ENCODE data around the gene SNX17. TPM values are rescaled to one million over a fixed set of nuclear protein-coding genes. Genes with fewer than 3 reads are reported as not detected.
A peak's percentile ranks its signal among the peaks of the same experiment; 100 is the strongest.

The SNX17 gene
- total RNA-seq, 6 experiments from 2014 or later: 50.1 to 58.9 (median 54.1) TPM

GRCh38 chr2:27353762-27354596, 16.4 kb upstream of the SNX17 start:
- TF ChIP-seq POLR2A (IDR thresholded peaks at IDR 0.05) (no peak), CTCF (IDR thresholded peaks at IDR 0.05) (no peak)
- intact Hi-C loops (cut with DNase I): no loop called here
- no peaks in the 10 kb centered on the region for H3K9me3 ChIP-seq
- WGBS (ENCODE audit: insufficient coverage, low coverage, low lambda C conversion rate, missing lambda C conversion rate): 70% methylated on average over 6 of the region's 7 CpGs
- no peak overlapping the region for H3K4me3 ChIP-seq
- H3K4me1 ChIP-seq: peaks cover 0 to 36% (median 3%) of the 10 kb centered on the region in 4 donors
- ATAC-seq (no peak), DNase-seq (no peak)
- H3K27me3 ChIP-seq: no peaks in the 10 kb centered on the region
- H3K27ac ChIP-seq: no peak overlapping the region
- peaks cover 0 to 5% (median 0%) of the 10 kb centered on the region in 4 donors for H3K36me3 ChIP-seq

- no peaks in the 10 kb centered on the region for H3K27me3 ChIP-seq
- ATAC-seq (no peak), DNase-seq (no peak)
- TF ChIP-seq POLR2A (IDR thresholded peaks at IDR 0.05) (no peak), CTCF (IDR thresholded peaks at IDR 0.05) (no peak)
- peaks cover 0 to 36% (median 3%) of the 10 kb centered on the region in 4 donors for H3K4me1 ChIP-seq
- H3K27ac ChIP-seq: no peak overlapping the region
- 92% methylated on average over 2 of the region's 7 CpGs for WGBS (ENCODE audit: insufficient coverage, low coverage, low lambda C conversion rate, missing lambda C conversion rate)
- intact Hi-C loops (cut with DNase I): no loop called here
- H3K9me3 ChIP-seq: no peaks in the 10 kb centered on the region
- no peak overlapping the region for H3K4me3 ChIP-seq
- H3K36me3 ChIP-seq: peaks cover 0 to 5% (median 0%) of the 10 kb centered on the region in 4 donors
These were observed 15.9 kb upstream of the SNX17 start for GRCh38 chr2:27354597-27354927.

- peaks cover 0 to 36% (median 3%) of the 10 kb centered on the region in 4 donors for H3K4me1 ChIP-seq
- intact Hi-C loops (cut with DNase I): loop anchor here in 1 of 2 donors (2.0 kb wide), 1 partner anchor 15 kb away; the partner anchor contains the start of genes EIF2B4 and SNX17
- TF ChIP-seq CTCF (IDR thresholded peaks at IDR 0.05) (no peak), POLR2A (IDR thresholded peaks at IDR 0.05) (no peak)
- H3K27ac ChIP-seq: peak overlapping the region; percentile 75 to 88 (median 79)
- ATAC-seq: peak; percentile 38 to 56 (median 52)
- peak overlapping the region; percentile 91 to 96 (median 93) for H3K4me3 ChIP-seq
- DNase-seq: peak; percentile 66 to 75 (median 71)
- 0% methylated on average over 11 of the region's 12 CpGs for WGBS (ENCODE audit: insufficient coverage, low coverage, low lambda C conversion rate, missing lambda C conversion rate)
- no peaks in the 10 kb centered on the region for H3K27me3 ChIP-seq
- no peaks in the 10 kb centered on the region for H3K36me3 ChIP-seq
- H3K9me3 ChIP-seq: no peaks in the 10 kb centered on the region
These were observed 14.4 kb upstream of the SNX17 start for GRCh38 chr2:27356056-27356381.

GRCh38 chr2:27356382-27357181, 13.8 kb upstream of the SNX17 start, which contains the start of gene GTF3C2:
TSS of gene GTF3C2 (minus strand) at chr2:27356764. CDS start at chr2:27343554, 13,210 bp downstream.
- WGBS (ENCODE audit: insufficient coverage, low coverage, low lambda C conversion rate, missing lambda C conversion rate): 0% methylated on average over 40 of the region's 67 CpGs
- H3K4me3 ChIP-seq: peak within 1 kb of the TSS; percentile 91 to 96 (median 93)
- H3K27ac ChIP-seq: peak within 1 kb of the TSS; percentile 75 to 88 (median 79)
- H3K27me3 ChIP-seq: no peaks in the 10 kb centered on the region
- TF ChIP-seq CTCF (IDR thresholded peaks at IDR 0.05) (peak in 1 of 4 donors; percentile 9), POLR2A (IDR thresholded peaks at IDR 0.05) (no peak)
- H3K4me1 ChIP-seq: peaks cover 0 to 36% (median 3%) of the 10 kb centered on the region in 4 donors
- no peaks in the 10 kb centered on the region for H3K36me3 ChIP-seq
- intact Hi-C loops (cut with DNase I): loop anchor here in 1 of 2 donors (2.0 kb wide), 1 partner anchor 14 kb away; the partner anchor contains the start of genes EIF2B4 and SNX17
- ATAC-seq (peak; percentile 92 to 97 (median 94)), DNase-seq (peak; percentile 93 to 95 (median 95))
- no peaks in the 10 kb centered on the region for H3K9me3 ChIP-seq
